Loucy (cell line): ENCODE measurements around the gene NBPF20.
"Not testable (repeated sequence)": the region's sequence is repeated elsewhere in the genome, so short reads cannot be mapped to it uniquely, and the experiment has no call there.

Experiments used
- EZH2phosphoT487 ChIP-seq: fragments of 200-600 bp; IDR thresholded peaks from 2 replicates; pipeline ENCODE4 v1.6.1; 2018; ENCODE audit warnings: antibody characterized with exemption, mild to moderate bottlenecking, moderate library complexity, borderline replicate concordance
- TF ChIP-seq, protein P1 (sequence below): fragments of 200-600 bp; sonication (generic); conservative IDR thresholded peaks from 2 replicates; pipeline ENCODE4 v1.5.1; 2014; ENCODE audit warnings: mild to moderate bottlenecking, antibody characterized with exemption, low read length

GRCh38 chr1:145424612-145425435, 579 bp downstream of the NBPF20 start:
- TF ChIP-seq, protein P1, sequence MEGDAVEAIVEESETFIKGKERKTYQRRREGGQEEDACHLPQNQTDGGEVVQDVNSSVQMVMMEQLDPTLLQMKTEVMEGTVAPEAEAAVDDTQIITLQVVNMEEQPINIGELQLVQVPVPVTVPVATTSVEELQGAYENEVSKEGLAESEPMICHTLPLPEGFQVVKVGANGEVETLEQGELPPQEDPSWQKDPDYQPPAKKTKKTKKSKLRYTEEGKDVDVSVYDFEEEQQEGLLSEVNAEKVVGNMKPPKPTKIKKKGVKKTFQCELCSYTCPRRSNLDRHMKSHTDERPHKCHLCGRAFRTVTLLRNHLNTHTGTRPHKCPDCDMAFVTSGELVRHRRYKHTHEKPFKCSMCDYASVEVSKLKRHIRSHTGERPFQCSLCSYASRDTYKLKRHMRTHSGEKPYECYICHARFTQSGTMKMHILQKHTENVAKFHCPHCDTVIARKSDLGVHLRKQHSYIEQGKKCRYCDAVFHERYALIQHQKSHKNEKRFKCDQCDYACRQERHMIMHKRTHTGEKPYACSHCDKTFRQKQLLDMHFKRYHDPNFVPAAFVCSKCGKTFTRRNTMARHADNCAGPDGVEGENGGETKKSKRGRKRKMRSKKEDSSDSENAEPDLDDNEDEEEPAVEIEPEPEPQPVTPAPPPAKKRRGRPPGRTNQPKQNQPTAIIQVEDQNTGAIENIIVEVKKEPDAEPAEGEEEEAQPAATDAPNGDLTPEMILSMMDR = not testable (repeated sequence)
- not testable (repeated sequence) for TF ChIP-seq EZH2phosphoT487
